Fibroblast of skin of left biceps (primary cell): ENCODE measurements around the gene AXL.
"Not testable (repeated sequence)": the region's sequence is repeated elsewhere in the genome, so short reads cannot be mapped to it uniquely, and the experiment has no call there.

ENCODE experiments used
- DNase-seq, 2 experiments: peaks; one replicate each; pipeline ENCODE4 v3.0.0-alpha.2; 2013; ENCODE audit warnings: low read depth in 2 of 2

The AXL gene

GRCh38 chr19:41206926-41207750, 11.9 kb upstream of the AXL start:
- DNase-seq = no peak

- no peak for DNase-seq
Measured at GRCh38 chr19:41214161-41214560, 4.9 kb upstream of the AXL start.

GRCh38 chr19:41217741-41218140, 1.3 kb upstream of the AXL start:
- DNase-seq = no peak

GRCh38 chr19:41218249-41218614, 791 bp upstream of the AXL start:
- no peak for DNase-seq

- DNase-seq = no peak
Measured at GRCh38 chr19:41219924-41220567, 1.0 kb downstream of the AXL start.

- no peak for DNase-seq
Measured at GRCh38 chr19:41220811-41221210, 1.8 kb downstream of the AXL start.

GRCh38 chr19:41221514-41222205, 2.6 kb downstream of the AXL start:
- DNase-seq = no peak

- no peak for DNase-seq
Measured at GRCh38 chr19:41222240-41222639, 3.2 kb downstream of the AXL start.

GRCh38 chr19:41223431-41224234, 4.6 kb downstream of the AXL start:
- DNase-seq = peak; percentile 54 to 59

- no peak for DNase-seq
Measured at GRCh38 chr19:41224632-41225031, 5.6 kb downstream of the AXL start.

GRCh38 chr19:41225238-41226052, 6.4 kb downstream of the AXL start:
- DNase-seq = peak; percentile 95 to 97

- peak in 1 of 2 experiments; percentile 32 for DNase-seq
Measured at GRCh38 chr19:41226053-41226873, 7.2 kb downstream of the AXL start.

GRCh38 chr19:41226874-41227390, 7.9 kb downstream of the AXL start:
- no peak for DNase-seq

- no peak for DNase-seq
Measured at GRCh38 chr19:41228486-41228885, 9.5 kb downstream of the AXL start.

- not testable (repeated sequence) for DNase-seq
Measured at GRCh38 chr19:41229338-41229737, 10.3 kb downstream of the AXL start.

GRCh38 chr19:41230067-41230857, 11.2 kb downstream of the AXL start:
- no peak for DNase-seq

- no peak for DNase-seq
Measured at GRCh38 chr19:41232686-41233085, 13.7 kb downstream of the AXL start.

- DNase-seq = no peak
Measured at GRCh38 chr19:41233748-41234240, 14.8 kb downstream of the AXL start.
